ENCODE data around the gene HOXA10.

DNA sequence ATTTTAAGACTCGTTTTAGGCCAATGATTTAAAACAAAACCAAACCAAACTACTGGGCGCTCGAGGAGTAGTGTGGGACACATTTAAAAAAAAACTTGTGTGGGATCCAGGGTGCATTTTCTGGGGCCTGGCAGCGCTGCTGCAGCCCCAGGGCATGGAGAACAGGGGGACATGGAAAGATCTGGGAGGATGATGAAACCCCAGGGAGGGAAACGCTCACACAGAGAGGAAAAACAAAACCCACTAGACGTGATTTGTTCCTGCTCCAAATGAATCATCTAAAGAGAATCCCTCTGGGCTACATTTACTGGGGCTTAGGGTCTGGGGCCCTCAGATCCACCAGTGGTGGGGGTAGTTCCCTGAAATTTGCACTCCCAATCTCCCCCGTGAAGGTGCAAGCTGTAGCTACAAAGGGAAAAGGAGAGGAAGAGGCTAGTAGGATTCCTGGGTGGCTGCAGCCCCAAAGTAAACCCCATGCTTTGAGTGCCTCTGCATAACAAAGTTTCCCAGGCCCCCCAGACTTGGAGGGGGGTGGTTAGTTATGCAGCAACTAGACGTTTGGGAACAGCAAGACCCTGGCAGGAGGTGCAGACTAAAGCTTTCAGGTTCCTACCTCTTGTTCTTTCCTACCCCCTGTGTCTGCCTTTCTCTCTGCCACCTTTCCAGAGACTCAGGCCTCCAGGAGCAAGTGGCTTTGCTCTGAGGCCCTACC lies 40.3 kb upstream of the HOXA10 start:
- TF ChIP-seq POLR2A (IDR thresholded peaks at IDR 0.05) (no peak), EP300 (IDR thresholded peaks at IDR 0.05) (no peak)
- TF ChIP-seq, protein P1, sequence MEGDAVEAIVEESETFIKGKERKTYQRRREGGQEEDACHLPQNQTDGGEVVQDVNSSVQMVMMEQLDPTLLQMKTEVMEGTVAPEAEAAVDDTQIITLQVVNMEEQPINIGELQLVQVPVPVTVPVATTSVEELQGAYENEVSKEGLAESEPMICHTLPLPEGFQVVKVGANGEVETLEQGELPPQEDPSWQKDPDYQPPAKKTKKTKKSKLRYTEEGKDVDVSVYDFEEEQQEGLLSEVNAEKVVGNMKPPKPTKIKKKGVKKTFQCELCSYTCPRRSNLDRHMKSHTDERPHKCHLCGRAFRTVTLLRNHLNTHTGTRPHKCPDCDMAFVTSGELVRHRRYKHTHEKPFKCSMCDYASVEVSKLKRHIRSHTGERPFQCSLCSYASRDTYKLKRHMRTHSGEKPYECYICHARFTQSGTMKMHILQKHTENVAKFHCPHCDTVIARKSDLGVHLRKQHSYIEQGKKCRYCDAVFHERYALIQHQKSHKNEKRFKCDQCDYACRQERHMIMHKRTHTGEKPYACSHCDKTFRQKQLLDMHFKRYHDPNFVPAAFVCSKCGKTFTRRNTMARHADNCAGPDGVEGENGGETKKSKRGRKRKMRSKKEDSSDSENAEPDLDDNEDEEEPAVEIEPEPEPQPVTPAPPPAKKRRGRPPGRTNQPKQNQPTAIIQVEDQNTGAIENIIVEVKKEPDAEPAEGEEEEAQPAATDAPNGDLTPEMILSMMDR (IDR thresholded peaks at IDR 0.05): no peak
